ENCODE measurements around the gene CASR.

Gene CASR

DNA sequence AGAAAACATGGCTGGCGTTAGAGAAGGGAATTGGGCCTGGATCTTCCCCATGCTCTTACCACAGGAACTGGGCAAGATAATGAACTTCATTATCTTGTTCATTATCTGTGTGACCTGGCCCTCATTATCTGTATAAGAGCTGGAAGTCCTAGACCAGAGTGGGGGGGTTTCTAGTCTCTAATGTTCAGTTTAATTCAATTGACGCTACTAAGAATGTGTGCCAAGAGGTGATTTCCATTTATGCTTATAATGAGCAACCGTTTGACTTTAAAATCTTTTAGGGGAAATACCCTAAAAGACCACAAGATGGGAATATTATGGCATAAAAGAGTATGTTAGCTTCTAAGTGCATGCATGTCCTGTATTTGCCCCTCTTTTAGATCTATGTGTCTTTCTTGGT is 82.5 kb downstream of the CASR start:
- DNase-seq (no peak), ATAC-seq (peak; percentile 39)
- peak overlapping the region in 1 of 2 donors; percentile 1 for H3K4me3 Mint-ChIP-seq
- no peak overlapping the region for H3K27ac Mint-ChIP-seq
- no peaks in the 10 kb centered on the region for H3K9me3 Mint-ChIP-seq
- peaks cover 18% of the 10 kb centered on the region for H3K27me3 Mint-ChIP-seq
- peaks cover 35% of the 10 kb centered on the region for H3K4me1 Mint-ChIP-seq

DNA sequence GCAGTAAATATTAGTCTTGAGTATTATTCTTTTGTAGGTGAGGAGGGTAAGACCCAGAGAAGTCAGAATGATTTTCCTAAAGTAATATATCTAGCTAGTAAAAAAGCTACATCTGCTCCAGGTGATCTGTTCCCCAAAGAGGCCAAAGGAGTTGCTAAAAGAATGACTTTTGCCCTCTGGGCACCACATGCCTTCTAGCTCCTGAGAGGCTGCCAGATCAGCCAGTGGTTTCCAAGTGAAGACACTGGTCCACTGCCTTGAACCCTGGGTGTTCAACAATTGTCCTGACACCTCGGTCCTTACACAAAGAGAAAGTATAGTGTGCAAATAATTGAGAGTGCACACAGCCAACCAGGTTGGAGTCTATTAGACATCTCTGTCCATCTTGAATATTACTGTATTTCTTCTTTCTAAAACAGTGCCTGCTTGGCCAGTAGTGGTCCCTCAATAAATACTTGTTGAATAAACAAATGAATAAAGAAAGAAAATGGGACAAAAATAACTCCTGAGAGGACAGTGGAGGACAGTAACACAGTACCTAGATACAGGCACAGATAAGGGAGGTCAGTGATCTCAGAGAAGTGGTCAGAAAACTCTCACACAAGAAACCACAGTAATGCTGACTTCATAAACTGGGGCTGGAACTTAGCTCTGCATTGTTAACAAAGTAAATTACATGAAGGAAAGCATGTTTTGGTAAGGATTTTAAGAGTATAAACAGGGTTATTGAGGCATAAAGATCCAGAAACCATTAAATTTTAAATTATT is 85.0 kb downstream of the CASR start:
- H3K9me3 Mint-ChIP-seq: peaks cover under 1 to 2% of the 10 kb centered on the region in 2 donors
- H3K27ac Mint-ChIP-seq: no peak overlapping the region
- no peak overlapping the region for H3K4me3 Mint-ChIP-seq
- H3K27me3 Mint-ChIP-seq: peaks cover 10% of the 10 kb centered on the region
- DNase-seq: no peak
- H3K4me1 Mint-ChIP-seq: peaks cover 58% of the 10 kb centered on the region
- no peak for ATAC-seq

DNA sequence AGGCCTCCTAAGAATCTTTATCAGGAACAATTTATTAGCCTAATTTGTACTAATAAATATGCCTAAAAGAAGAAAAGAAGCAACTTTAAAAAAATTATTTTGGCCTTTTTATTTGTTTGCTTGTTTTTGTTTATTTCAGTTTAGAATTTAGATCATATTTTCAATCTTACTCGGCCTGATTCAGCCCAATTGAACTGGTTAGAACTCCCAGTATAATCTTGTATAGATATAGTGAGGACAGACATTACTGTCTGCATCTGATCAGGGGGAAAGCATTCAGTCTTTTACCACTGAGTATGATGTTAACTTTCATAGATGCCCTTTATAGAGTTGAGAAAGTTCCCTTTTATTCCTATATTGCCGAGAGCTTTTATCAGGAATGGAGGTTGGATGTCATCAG is 85.6 kb downstream of the CASR start:
- peaks cover 64% of the 10 kb centered on the region for H3K4me1 Mint-ChIP-seq

DNA sequence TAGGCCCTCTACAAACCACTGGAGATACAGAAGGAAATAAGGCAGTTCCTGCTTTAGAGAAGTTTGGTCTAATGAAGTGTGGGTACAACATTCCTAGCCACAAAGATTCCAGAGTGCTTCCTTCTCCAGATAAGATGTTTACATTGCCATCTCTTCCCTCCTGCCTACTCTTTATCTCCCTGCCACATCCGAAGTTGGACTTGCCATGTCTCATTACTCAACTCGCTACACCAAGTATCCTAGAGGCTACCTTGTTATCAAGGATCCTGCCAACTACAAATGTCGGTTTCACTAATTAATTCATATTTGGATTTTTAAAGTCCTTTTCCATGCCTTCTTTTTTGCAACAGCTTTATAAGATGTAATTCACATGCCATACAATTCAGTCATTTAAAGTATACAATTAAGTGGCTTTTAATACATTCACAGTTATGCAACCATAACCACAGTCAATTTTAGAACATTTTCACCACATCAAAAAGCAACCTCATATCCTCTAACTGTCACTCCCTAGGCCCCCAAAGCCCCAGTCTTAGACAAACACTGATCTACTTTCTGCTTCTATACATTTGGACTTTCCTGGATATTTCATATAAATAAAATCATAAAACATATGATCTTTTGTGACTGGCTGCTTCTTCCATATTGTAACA is 87.9 kb downstream of the CASR start:
- H3K4me3 Mint-ChIP-seq: peak overlapping the region in 1 of 2 donors; percentile 58
- DNase-seq (peak in 1 of 2 donors; percentile 29), ATAC-seq (peak; percentile 95)
- H3K4me1 Mint-ChIP-seq: peaks cover 59% of the 10 kb centered on the region
- H3K9me3 Mint-ChIP-seq: peaks cover 5 to 6% of the 10 kb centered on the region in 2 donors
- peak overlapping the region in 1 of 2 donors; percentile 22 for H3K27ac Mint-ChIP-seq
- no peaks in the 10 kb centered on the region for H3K27me3 Mint-ChIP-seq

More for the DNA sequence above, 85.6 kb downstream of the CASR start:
- no peak for DNase-seq
- no peak overlapping the region for H3K4me3 Mint-ChIP-seq
- peaks cover 10% of the 10 kb centered on the region for H3K27me3 Mint-ChIP-seq
- ATAC-seq: no peak
- H3K27ac Mint-ChIP-seq: no peak overlapping the region
- H3K9me3 Mint-ChIP-seq: peaks cover 5 to 6% of the 10 kb centered on the region in 2 donors

DNA sequence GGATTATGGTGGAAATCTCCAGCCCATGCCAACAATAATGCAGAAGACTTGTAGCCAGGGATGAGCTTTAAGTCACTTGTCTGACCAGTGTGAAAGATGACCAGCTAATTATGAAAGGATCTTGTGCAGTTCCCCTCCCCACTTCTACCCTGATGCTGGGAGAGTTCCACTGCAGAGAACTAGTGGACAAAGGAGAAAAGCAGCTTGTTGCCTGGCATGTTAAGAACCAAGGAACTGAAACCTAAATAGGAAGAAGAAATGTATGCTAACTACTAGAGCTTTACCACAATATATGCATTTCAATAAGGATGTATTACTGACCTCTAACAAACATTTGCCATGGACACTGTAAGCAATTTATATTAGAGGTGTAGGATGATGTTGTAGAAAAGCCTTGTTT is 89.4 kb downstream of the CASR start:
- ATAC-seq (no peak), DNase-seq (no peak)
- Mint-ChIP-seq H3K27me3 (no peaks in the 10 kb centered on the region), H3K4me3 (no peak overlapping the region), H3K9me3 (peaks cover 5 to 6% of the 10 kb centered on the region in 2 donors), H3K27ac (no peak overlapping the region), H3K4me1 (peaks cover 50% of the 10 kb centered on the region)

DNA sequence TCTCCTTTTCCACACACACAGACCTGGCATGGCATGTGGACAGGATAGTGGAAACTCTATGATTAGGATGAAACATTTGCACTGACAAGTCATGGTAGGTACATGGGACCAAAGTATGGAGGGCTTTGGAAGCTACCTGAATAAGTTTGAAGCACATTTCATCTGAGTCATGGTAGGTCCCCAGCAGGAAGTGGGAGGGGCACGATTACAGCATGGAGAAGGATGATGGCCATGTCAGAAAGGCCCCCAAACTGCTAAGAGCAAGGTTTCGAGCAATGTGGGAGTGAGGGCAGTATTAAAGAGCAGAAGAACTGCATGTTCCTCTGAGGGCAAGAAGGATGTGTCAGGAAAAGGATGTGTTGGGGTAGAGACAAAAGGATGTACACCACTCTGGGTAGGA is 90.0 kb downstream of the CASR start:
- Mint-ChIP-seq H3K27me3 (no peaks in the 10 kb centered on the region), H3K9me3 (peaks cover 5 to 6% of the 10 kb centered on the region in 2 donors), H3K4me1 (peaks cover 43% of the 10 kb centered on the region), H3K27ac (peak overlapping the region in 1 of 2 donors; percentile 52), H3K4me3 (peak overlapping the region; percentile 28 to 30)
- peak in 1 of 2 donors; percentile 7 for DNase-seq
- ATAC-seq: peak; percentile 41

DNA sequence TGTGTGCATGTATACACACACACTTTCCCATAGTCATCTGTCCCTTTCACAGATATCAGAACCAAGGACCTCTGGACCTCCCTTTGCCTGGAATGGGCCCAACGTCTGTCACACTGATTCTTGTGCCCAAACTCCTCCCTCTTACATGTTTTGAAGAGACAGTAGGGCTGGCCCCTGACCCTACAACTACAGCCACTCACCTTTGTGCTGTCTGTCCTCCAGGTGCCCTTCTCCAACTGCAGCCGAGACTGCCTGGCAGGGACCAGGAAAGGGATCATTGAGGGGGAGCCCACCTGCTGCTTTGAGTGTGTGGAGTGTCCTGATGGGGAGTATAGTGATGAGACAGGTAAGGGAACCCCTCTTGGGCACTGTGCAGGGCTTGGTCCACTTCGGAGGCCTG is 98.4 kb downstream of the CASR start:
- no peak overlapping the region for H3K4me3 Mint-ChIP-seq
- ATAC-seq: no peak

DNA sequence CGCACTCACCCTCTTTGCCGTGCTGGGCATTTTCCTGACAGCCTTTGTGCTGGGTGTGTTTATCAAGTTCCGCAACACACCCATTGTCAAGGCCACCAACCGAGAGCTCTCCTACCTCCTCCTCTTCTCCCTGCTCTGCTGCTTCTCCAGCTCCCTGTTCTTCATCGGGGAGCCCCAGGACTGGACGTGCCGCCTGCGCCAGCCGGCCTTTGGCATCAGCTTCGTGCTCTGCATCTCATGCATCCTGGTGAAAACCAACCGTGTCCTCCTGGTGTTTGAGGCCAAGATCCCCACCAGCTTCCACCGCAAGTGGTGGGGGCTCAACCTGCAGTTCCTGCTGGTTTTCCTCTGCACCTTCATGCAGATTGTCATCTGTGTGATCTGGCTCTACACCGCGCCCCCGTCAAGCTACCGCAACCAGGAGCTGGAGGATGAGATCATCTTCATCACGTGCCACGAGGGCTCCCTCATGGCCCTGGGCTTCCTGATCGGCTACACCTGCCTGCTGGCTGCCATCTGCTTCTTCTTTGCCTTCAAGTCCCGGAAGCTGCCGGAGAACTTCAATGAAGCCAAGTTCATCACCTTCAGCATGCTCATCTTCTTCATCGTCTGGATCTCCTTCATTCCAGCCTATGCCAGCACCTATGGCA is 100.5 kb downstream of the CASR start:
- H3K27ac Mint-ChIP-seq: peak overlapping the region in 1 of 2 donors; percentile 43
- ATAC-seq (no peak), DNase-seq (no peak)
- H3K4me3 Mint-ChIP-seq: no peak overlapping the region
- no peaks in the 10 kb centered on the region for H3K27me3 Mint-ChIP-seq
- H3K4me1 Mint-ChIP-seq: no peaks in the 10 kb centered on the region
- H3K9me3 Mint-ChIP-seq: no peaks in the 10 kb centered on the region

More for the DNA sequence above, 98.4 kb downstream of the CASR start:
- Mint-ChIP-seq H3K9me3 (no peaks in the 10 kb centered on the region), H3K4me1 (no peaks in the 10 kb centered on the region), H3K27me3 (no peaks in the 10 kb centered on the region), H3K27ac (no peak overlapping the region)
- no peak for DNase-seq

DNA sequence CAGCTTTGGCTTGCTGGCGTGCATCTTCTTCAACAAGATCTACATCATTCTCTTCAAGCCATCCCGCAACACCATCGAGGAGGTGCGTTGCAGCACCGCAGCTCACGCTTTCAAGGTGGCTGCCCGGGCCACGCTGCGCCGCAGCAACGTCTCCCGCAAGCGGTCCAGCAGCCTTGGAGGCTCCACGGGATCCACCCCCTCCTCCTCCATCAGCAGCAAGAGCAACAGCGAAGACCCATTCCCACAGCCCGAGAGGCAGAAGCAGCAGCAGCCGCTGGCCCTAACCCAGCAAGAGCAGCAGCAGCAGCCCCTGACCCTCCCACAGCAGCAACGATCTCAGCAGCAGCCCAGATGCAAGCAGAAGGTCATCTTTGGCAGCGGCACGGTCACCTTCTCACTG is 101.0 kb downstream of the CASR start:
- Mint-ChIP-seq H3K9me3 (no peaks in the 10 kb centered on the region), H3K27me3 (no peaks in the 10 kb centered on the region), H3K27ac (peak overlapping the region in 1 of 2 donors; percentile 63), H3K4me1 (peaks cover 5% of the 10 kb centered on the region), H3K4me3 (no peak overlapping the region)
- DNase-seq (no peak), ATAC-seq (no peak)

DNA sequence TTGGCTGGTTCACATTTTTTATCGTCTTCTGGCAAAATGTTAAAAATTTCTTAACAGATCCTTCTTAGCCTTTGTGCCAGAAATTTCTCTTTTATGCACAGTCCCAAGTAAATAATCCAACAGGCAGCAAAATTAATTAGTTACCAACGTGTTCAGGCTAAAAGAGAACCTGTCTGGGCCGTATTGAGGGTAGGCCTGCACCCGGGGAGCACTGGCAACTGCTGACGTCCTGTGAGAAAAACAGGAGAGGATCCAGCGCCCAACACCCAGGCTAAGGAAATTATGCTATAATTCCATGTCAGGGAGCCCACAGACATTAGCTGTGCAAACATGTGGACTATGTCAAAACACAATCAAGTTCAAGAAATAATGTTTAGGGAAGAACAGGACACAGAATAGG is 110.9 kb downstream of the CASR start:
- DNase-seq (no peak), ATAC-seq (no peak)
- H3K4me1 Mint-ChIP-seq: peaks cover 24% of the 10 kb centered on the region
- H3K27me3 Mint-ChIP-seq: no peaks in the 10 kb centered on the region
- H3K27ac Mint-ChIP-seq: no peak overlapping the region
- H3K9me3 Mint-ChIP-seq: no peaks in the 10 kb centered on the region
- H3K4me3 Mint-ChIP-seq: no peak overlapping the region

DNA sequence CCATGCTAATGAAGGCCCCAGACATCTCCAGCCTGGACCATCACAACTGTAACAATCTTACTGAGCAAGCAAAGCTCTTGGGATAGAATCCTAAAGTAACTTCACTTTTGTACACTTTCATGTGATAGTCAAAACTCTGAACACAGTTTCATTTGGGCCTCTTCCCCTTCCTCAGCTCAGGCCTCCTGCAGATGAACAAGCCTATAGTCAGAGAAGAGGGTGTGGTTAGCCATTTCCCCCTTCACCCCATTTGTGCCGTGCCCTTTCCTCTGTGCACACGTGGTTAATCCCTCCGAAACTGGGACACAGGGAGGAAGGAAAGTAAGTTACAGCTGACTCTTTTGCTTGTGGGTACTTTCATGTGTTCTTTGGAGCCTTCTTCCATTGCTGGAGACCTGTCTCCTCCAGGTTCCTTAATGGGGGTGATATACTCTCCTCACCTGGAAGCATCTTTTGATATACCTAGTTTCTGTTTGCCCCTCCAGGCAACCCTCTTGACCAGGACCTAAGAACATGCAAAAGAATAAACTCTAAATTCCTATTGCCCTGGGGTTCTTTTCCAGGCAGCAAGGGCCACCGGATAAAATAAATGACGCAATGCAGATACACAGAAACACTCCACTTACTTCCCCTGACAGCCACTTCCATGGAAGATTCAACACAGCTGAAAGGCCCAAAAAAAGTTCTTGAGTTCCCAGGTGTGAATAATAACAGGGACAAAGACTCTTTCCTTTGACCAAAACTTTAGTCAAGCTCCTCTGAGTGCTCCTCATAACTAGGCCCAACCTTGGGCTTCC is 112.0 kb downstream of the CASR start:
- H3K27ac Mint-ChIP-seq: no peak overlapping the region
- H3K27me3 Mint-ChIP-seq: no peaks in the 10 kb centered on the region
- peaks cover 0 to 3% of the 10 kb centered on the region in 2 donors for H3K9me3 Mint-ChIP-seq
- H3K4me1 Mint-ChIP-seq: peaks cover 18% of the 10 kb centered on the region
- peak; percentile 59 for ATAC-seq
- no peak for DNase-seq
- H3K4me3 Mint-ChIP-seq: no peak overlapping the region

DNA sequence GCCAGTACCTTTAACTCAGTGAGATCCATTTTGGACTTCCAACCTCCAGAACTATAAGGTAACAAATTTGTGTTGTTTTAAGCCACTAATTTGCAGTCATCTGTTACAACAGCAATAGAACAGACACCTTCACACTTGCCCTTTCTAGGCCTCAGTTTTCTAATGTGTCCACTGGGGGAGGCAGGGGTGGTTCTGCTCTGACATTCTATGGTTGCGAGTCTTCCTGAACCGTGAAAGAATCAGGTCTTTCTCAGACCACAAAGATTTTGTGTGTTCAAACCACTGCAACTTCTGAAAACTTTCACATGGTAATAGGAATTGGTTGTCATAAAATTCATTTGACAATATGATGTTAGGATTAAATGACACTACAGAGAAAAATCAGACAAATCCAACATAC is 114.8 kb downstream of the CASR start:
- DNase-seq (peak; percentile 30 to 61), ATAC-seq (peak; percentile 94)
- Mint-ChIP-seq H3K27me3 (no peaks in the 10 kb centered on the region), H3K4me1 (peaks cover 18% of the 10 kb centered on the region), H3K27ac (no peak overlapping the region), H3K4me3 (peak overlapping the region in 1 of 2 donors; percentile 53), H3K9me3 (peaks cover 0 to 4% of the 10 kb centered on the region in 2 donors)

DNA sequence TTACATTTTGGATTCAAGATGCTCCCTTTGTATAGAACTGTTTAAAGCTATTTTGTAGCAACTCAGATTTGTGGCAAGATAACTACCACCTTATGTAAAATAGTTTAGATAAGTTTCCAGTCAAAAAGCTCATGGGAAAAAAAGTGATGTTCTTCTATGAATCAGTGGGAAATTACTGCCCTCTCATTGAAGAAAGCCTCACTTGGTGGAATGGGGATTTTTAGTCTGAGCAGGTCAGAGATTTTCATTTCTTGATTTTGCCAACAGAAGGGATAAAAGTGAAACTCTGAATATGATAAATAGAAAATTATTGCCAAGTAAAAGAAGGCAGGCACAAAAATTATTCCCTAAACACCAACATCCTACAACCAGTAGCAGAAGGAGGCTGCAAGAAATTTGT is 115.7 kb downstream of the CASR start:
- peak overlapping the region in 1 of 2 donors; percentile 29 for H3K4me3 Mint-ChIP-seq
- peaks cover 18% of the 10 kb centered on the region for H3K4me1 Mint-ChIP-seq
- no peak overlapping the region for H3K27ac Mint-ChIP-seq
- peaks cover 0 to 4% of the 10 kb centered on the region in 2 donors for H3K9me3 Mint-ChIP-seq
- DNase-seq (no peak), ATAC-seq (no peak)
- no peaks in the 10 kb centered on the region for H3K27me3 Mint-ChIP-seq

DNA sequence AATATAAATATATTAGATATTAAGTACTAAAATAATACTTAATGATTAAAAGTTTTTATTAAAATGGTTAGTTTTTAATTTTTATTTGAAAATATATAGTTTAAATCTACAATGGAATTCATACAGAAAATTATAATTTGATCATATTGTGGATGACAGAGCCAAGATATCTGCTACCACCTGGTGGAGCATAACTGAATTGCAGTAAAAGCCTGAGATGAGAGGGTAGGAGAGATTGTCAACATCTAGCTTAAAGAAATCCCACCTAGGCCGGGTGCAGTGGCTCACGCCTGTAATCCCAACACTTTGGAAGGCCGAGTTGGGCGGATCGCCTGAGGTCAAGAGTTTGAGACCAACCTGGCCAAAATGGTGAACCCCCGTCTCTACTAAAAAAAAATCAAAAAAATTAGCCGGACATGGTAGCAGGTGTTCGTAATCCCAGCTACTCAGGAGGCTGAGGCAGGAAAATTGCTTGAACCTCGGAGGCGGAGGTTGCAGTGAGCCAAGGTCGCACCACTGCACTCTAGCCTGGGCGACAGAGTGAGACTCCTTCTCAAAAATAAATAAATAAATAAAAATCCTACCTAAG is 116.5 kb downstream of the CASR start:
- ATAC-seq: no peak
- no peaks in the 10 kb centered on the region for H3K27me3 Mint-ChIP-seq
- H3K27ac Mint-ChIP-seq: no peak overlapping the region
- peak; percentile 41 to 46 for DNase-seq
- peaks cover 18% of the 10 kb centered on the region for H3K4me1 Mint-ChIP-seq
- no peak overlapping the region for H3K4me3 Mint-ChIP-seq
- peaks cover 0 to 4% of the 10 kb centered on the region in 2 donors for H3K9me3 Mint-ChIP-seq

DNA sequence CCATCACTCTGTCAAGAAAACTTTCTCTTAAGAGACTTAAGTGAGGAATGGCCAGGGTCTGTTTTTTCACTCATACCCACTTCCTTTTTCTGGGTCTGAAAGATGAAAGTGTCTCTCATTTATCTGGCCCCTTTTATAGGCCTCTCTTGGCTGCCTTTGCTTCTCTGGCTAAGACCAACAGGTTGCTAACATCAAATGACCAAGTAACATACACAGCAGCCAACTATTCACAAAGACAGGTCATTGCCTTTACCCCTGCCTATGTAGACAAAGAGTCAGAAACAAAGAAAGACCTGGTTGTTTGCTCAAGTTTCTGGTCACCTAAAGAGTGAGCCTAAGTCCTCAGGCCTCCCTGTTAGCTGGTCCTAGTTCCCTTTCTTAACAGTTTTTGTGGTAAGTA is 117.6 kb downstream of the CASR start:
- H3K9me3 Mint-ChIP-seq: peaks cover 0 to 4% of the 10 kb centered on the region in 2 donors
- no peaks in the 10 kb centered on the region for H3K27me3 Mint-ChIP-seq
- ATAC-seq: no peak
- no peak overlapping the region for H3K27ac Mint-ChIP-seq
- DNase-seq: no peak
- H3K4me1 Mint-ChIP-seq: peaks cover 18% of the 10 kb centered on the region
- no peak overlapping the region for H3K4me3 Mint-ChIP-seq
